HepG2 (cell line): ENCODE results near the gene EOGT. TPM values are rescaled to one million over a fixed set of nuclear protein-coding genes. Genes with fewer than 3 reads are reported as not detected.
A peak's percentile ranks its signal among the peaks of the same experiment; 100 is the strongest.

Source experiments
- AGO2 ChIP-seq: fragments of 200-400 bp; formaldehyde crosslinking; optimal IDR thresholded peaks from 2 replicates; pipeline ENCODE3; 2017; ENCODE audit warnings: mild to moderate bottlenecking, low read depth, low read length, moderate library complexity
- CERS6 ChIP-seq: sonication (generic); formaldehyde crosslinking; IDR thresholded peaks from 2 replicates; pipeline ENCODE4 v1.5.0; 2020; ENCODE audit warnings: missing genetic modification reagents
- DDIT3 ChIP-seq: sonication (generic); formaldehyde crosslinking; IDR thresholded peaks from 2 replicates; pipeline ENCODE4 v1.4.0; 2020; ENCODE audit warnings: mild to moderate bottlenecking, missing genetic modification reagents
- ELK4 ChIP-seq: sonication (generic); formaldehyde crosslinking; IDR thresholded peaks from 2 replicates; pipeline ENCODE4 v1.9.0; 2021; ENCODE audit warnings: missing genetic modification reagents, borderline replicate concordance
- FOXA1 ChIP-seq, 2 experiments: fragments of 450-650 bp in 1 of 2; sonication (generic) in 1 of 2; formaldehyde crosslinking in 1 of 2; IDR thresholded peaks; 2 replicates each; pipeline versions ENCODE4 v1.4.0 to v1.6.1; 2016 to 2020; ENCODE audit warnings: missing genetic modification reagents in 1 of 2
- FOXA3 ChIP-seq: IDR thresholded peaks from 2 replicates; pipeline ENCODE4 v1.6.1; 2016; ENCODE audit warnings: missing genetic modification reagents, missing compliant biosample characterization
- FOXP1 ChIP-seq, 2 experiments: fragments of 450-650 bp in 1 of 2; IDR thresholded peaks; 2 replicates each; pipeline ENCODE4 v1.6.1; 2017 to 2018; ENCODE audit warnings: antibody characterized with exemption in 1 of 2
- GRHL1 ChIP-seq: sonication (generic); formaldehyde crosslinking; conservative IDR thresholded peaks from 2 replicates; pipeline ENCODE4 v1.8.0; 2022; ENCODE audit warnings: missing genetic modification reagents
- JUNB ChIP-seq: sonication (generic); formaldehyde crosslinking; IDR thresholded peaks from 2 replicates; pipeline ENCODE4 v1.8.0; 2022; ENCODE audit warnings: missing genetic modification reagents, mild to moderate bottlenecking, borderline replicate concordance
- KAT2B ChIP-seq: fragments of 150-350 bp; IDR thresholded peaks from 2 replicates; pipeline ENCODE4 v1.6.1; 2014; ENCODE audit warnings: low read depth, low read length, borderline replicate concordance
- KDM5B ChIP-seq: sonication (generic); formaldehyde crosslinking; IDR thresholded peaks from 2 replicates; pipeline ENCODE4 v1.4.0; 2020; ENCODE audit warnings: missing genetic modification reagents, mild to moderate bottlenecking, borderline replicate concordance
- LCORL ChIP-seq, 2 experiments: fragments of 450-650 bp in 1 of 2; sonication (generic) in 1 of 2; formaldehyde crosslinking in 1 of 2; IDR thresholded peaks; 2 replicates each; pipeline versions ENCODE4 v1.5.0 to v1.6.1; 2017 to 2020; ENCODE audit warnings: antibody characterized with exemption in 1 of 2, missing genetic modification reagents in 1 of 2
- MXD3 ChIP-seq: IDR thresholded peaks from 2 replicates; pipeline ENCODE4 v1.6.1; 2016; ENCODE audit warnings: mild to moderate bottlenecking, missing biosample characterization, missing genetic modification reagents
- PRPF4 ChIP-seq: fragments of 200-400 bp; formaldehyde crosslinking; IDR thresholded peaks from 2 replicates; pipeline ENCODE4 v1.6.1; 2016; ENCODE audit warnings: low read length, low read depth; ENCODE audit not compliant: poor library complexity, severe bottlenecking
- RFXANK ChIP-seq: IDR thresholded peaks from 2 replicates; pipeline ENCODE4 v1.6.1; 2016
- TRAFD1 ChIP-seq: sonication (generic); formaldehyde crosslinking; IDR thresholded peaks from 2 replicates; pipeline ENCODE4 v1.5.1; 2020; ENCODE audit warnings: missing genetic modification reagents, mild to moderate bottlenecking, borderline replicate concordance
- USF2 ChIP-seq, 2 experiments: sonication (generic) in 1 of 2; formaldehyde crosslinking in 1 of 2; IDR thresholded peaks; 2 replicates each; pipeline versions ENCODE4 v1.5.1 to v1.6.1; 2011 to 2020; ENCODE audit warnings: borderline replicate concordance in 1 of 2, low read depth in 1 of 2, low read length in 1 of 2, mild to moderate bottlenecking in 1 of 2, missing genetic modification reagents in 1 of 2, moderate library complexity in 1 of 2
- XBP1 ChIP-seq: sonication (generic); formaldehyde crosslinking; IDR thresholded peaks from 2 replicates; pipeline ENCODE4 v1.5.0; 2020; ENCODE audit warnings: missing genetic modification reagents
- ZNF33B ChIP-seq: sonication (generic); formaldehyde crosslinking; IDR thresholded peaks from 2 replicates; pipeline ENCODE4 v1.5.1; 2020; ENCODE audit warnings: mild to moderate bottlenecking, missing genetic modification reagents
- polyA plus RNA-seq, 8 experiments: library from polyadenylated mRNA; depleted of rRNA in 3 of 8; stranded (reverse) in 7 of 8; unstranded in 1 of 8; fragments of >200 nt; fragmentation: Illumina TruSeq in 4 of 8; extraction: Trizol in 4 of 8; gene quantifications; 2 replicates each; pipeline versions ENCODE4 v1.2.1 to v1.2.3, GENCODE V29; 2011 to 2016; ENCODE audit warnings: low read depth in 4 of 8, missing spikeins in 1 of 8, mixed read lengths in 1 of 8; ENCODE audit not compliant: insufficient read depth in 1 of 8
- total RNA-seq, 5 experiments: library from RNA; depleted of rRNA; stranded (reverse); fragments of >200 nt; fragmentation: Illumina TruSeq; extraction: Trizol; gene quantifications; 2 replicates each; pipeline ENCODE4 v1.2.3, GENCODE V29; 2016; ENCODE audit warnings: low read depth in 1 of 5

EOGT gene
- total and polyA plus RNA-seq, 2 of the 13 experiments (the other 11 are each of a cell fraction or from before 2014, with no cell fraction given): 4.5 to 18.6 TPM

GRCh38 chr3:68935778-68936177 is 77.7 kb downstream of the EOGT start (continued):
- TF ChIP-seq MXD3 (CRISPR knock-in tag) (no peak), PRPF4 (no peak), RFXANK (CRISPR knock-in tag) (no peak), JUNB (no peak), LCORL (IDR thresholded peaks at IDR 0.05) (no peak), LCORL (CRISPR knock-in tag; IDR thresholded peaks at IDR 0.05) (no peak), CERS6 (no peak), GRHL1 (CRISPR knock-in tag) (no peak), ELK4 (CRISPR knock-in tag) (no peak), TRAFD1 (CRISPR knock-in tag) (no peak), USF2 (IDR thresholded peaks at IDR 0.05; ENCODE audit: low read depth, low read length) (peak; percentile 71), USF2 (CRISPR knock-in tag; IDR thresholded peaks at IDR 0.05; ENCODE audit: borderline replicate concordance) (peak; percentile 56; the same call in 1 of the 2 replicates), KDM5B (no peak), DDIT3 (no peak), FOXP1 (IDR thresholded peaks at IDR 0.05) (no peak), FOXP1 (CRISPR knock-in tag; IDR thresholded peaks at IDR 0.05) (peak; percentile 53; the same call in 1 of the 2 replicates), ZNF33B (CRISPR knock-in tag) (no peak), FOXA3 (peak; percentile 68; the same call in 1 of the 2 replicates), XBP1 (CRISPR knock-in tag) (no peak), FOXA1 (IDR thresholded peaks at IDR 0.05) (no peak), FOXA1 (CRISPR knock-in tag; IDR thresholded peaks at IDR 0.05) (peak; percentile 40; the same call in 1 of the 2 replicates), KAT2B (no peak), AGO2 (no peak)
